ENCODE measurements around the gene PRKAR1B. TPM values are rescaled to one million over a fixed set of nuclear protein-coding genes. Genes with fewer than 3 reads are reported as not detected.
A peak's percentile ranks its signal among the peaks of the same experiment; 100 is the strongest.

Gene PRKAR1B
- total and polyA plus RNA-seq, 4 donors = 53.1 to 238 (median 162) TPM

- Histone ChIP-seq H3K4me1 (ENCODE audit: control insufficient read depth, insufficient read depth, low read length) (peaks cover 61% of the 10 kb centered on the region), H3K4me3 (ENCODE audit: low read depth, low read length) (no peak overlapping the region), H3K9me3 (ENCODE audit: control insufficient read depth, insufficient read depth, low read length) (no peaks in the 10 kb centered on the region), H3K36me3 (ENCODE audit: control insufficient read depth, insufficient read depth, low read length) (peaks cover 50% of the 10 kb centered on the region), H3K27me3 (ENCODE audit: control insufficient read depth, insufficient read depth, low read length) (no peaks in the 10 kb centered on the region), H3K27ac (ENCODE audit: low read depth, low read length) (no peak overlapping the region)
- no peak for DNase-seq (ENCODE audit: low read depth in 4 of 6, low spot score in 6 of 6)
- 88% methylated on average over 9 of the region's 12 CpGs for WGBS (ENCODE audit: insufficient coverage)
These were observed 123.7 kb downstream of the PRKAR1B start for GRCh38 chr7:603152-603951.

GRCh38 chr7:602341-603141, 124.5 kb downstream of the PRKAR1B start:
- WGBS (ENCODE audit: insufficient coverage) = 78% methylated on average over 36 of the region's 38 CpGs

GRCh38 chr7:601595-602340, 125.3 kb downstream of the PRKAR1B start:
- DNase-seq (ENCODE audit: low read depth in 4 of 6, low spot score in 6 of 6) = peak in 2 of 6 donors; percentile 16 to 41
- H3K27ac ChIP-seq (ENCODE audit: low read depth, low read length) = no peak overlapping the region

More at GRCh38 chr7:602341-603141, 124.5 kb downstream of the PRKAR1B start:
- peaks cover 61% of the 10 kb centered on the region for H3K4me1 ChIP-seq (ENCODE audit: control insufficient read depth, insufficient read depth, low read length)
- DNase-seq (ENCODE audit: low read depth in 4 of 6, low spot score in 6 of 6) = no peak
- no peaks in the 10 kb centered on the region for H3K27me3 ChIP-seq (ENCODE audit: control insufficient read depth, insufficient read depth, low read length)
- no peaks in the 10 kb centered on the region for H3K9me3 ChIP-seq (ENCODE audit: control insufficient read depth, insufficient read depth, low read length)
- peaks cover 56% of the 10 kb centered on the region for H3K36me3 ChIP-seq (ENCODE audit: control insufficient read depth, insufficient read depth, low read length)
- H3K4me3 ChIP-seq (ENCODE audit: low read depth, low read length) = no peak overlapping the region
- no peak overlapping the region for H3K27ac ChIP-seq (ENCODE audit: low read depth, low read length)

GRCh38 chr7:601036-601594, 126.0 kb downstream of the PRKAR1B start:
- Histone ChIP-seq H3K4me3 (ENCODE audit: low read depth, low read length) (no peak overlapping the region), H3K4me1 (ENCODE audit: control insufficient read depth, insufficient read depth, low read length) (peaks cover 72% of the 10 kb centered on the region), H3K27me3 (ENCODE audit: control insufficient read depth, insufficient read depth, low read length) (no peaks in the 10 kb centered on the region), H3K36me3 (ENCODE audit: control insufficient read depth, insufficient read depth, low read length) (peaks cover 64% of the 10 kb centered on the region), H3K9me3 (ENCODE audit: control insufficient read depth, insufficient read depth, low read length) (no peaks in the 10 kb centered on the region), H3K27ac (ENCODE audit: low read depth, low read length) (no peak overlapping the region)
- peak in 1 of 6 donors; percentile 29 for DNase-seq (ENCODE audit: low read depth in 4 of 6, low spot score in 6 of 6)
- 75% methylated on average over 19 of the region's 22 CpGs for WGBS (ENCODE audit: insufficient coverage)

More at GRCh38 chr7:601595-602340, 125.3 kb downstream of the PRKAR1B start:
- H3K4me1 ChIP-seq (ENCODE audit: control insufficient read depth, insufficient read depth, low read length) = peaks cover 66% of the 10 kb centered on the region
- 28% methylated on average over 15 of the region's 39 CpGs for WGBS (ENCODE audit: insufficient coverage)
- no peaks in the 10 kb centered on the region for H3K9me3 ChIP-seq (ENCODE audit: control insufficient read depth, insufficient read depth, low read length)
- H3K4me3 ChIP-seq (ENCODE audit: low read depth, low read length) = no peak overlapping the region
- no peaks in the 10 kb centered on the region for H3K27me3 ChIP-seq (ENCODE audit: control insufficient read depth, insufficient read depth, low read length)
- H3K36me3 ChIP-seq (ENCODE audit: control insufficient read depth, insufficient read depth, low read length) = peaks cover 58% of the 10 kb centered on the region

DNA sequence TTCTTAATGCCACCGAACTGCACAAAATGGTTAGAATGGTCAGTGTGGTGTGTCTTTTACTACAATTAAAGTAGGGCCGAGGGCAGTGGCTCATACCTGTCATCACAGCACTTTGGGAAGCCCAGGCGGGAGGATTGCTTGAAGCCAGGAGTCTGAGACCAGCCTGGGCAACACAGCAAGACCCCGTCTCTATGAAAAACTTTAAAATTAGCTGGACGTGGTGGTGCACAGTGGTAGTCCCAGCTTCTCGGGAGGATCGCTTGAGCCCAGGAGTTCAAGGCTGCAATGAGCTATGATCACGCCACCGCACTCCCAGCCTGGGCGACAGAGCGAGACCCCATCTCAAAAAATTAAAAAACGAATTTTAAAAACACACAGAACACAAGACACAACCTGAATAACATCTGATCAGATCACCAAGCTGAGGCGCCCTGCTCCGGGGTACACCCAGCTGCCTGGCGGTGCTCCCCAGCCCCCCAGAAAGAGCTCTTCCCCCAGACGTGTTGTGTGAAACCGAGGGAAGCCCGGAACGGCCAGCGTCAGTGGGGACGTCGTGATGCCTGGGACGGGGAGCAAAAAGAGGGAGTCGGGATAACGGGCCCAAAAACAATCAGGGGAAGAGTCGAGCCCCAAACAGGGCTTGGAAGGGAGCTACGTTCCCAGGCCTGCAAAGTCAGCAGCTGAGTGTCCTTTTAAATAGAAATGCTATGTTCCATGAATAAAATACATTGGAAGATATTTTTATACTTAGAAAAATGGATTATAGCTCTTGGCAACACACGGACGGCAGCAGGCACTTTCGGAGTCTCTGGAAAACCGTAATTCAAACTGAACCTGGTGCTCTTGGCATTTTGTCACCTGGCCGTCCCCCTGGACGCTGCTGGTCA, 126.7 kb downstream of the PRKAR1B start:
- Histone ChIP-seq H3K27me3 (ENCODE audit: control insufficient read depth, insufficient read depth, low read length) (no peaks in the 10 kb centered on the region), H3K4me3 (ENCODE audit: low read depth, low read length) (no peak overlapping the region), H3K4me1 (ENCODE audit: control insufficient read depth, insufficient read depth, low read length) (peaks cover 78% of the 10 kb centered on the region), H3K27ac (ENCODE audit: low read depth, low read length) (no peak overlapping the region), H3K9me3 (ENCODE audit: control insufficient read depth, insufficient read depth, low read length) (no peaks in the 10 kb centered on the region), H3K36me3 (ENCODE audit: control insufficient read depth, insufficient read depth, low read length) (peaks cover 65% of the 10 kb centered on the region)
- 89% methylated on average over 28 of the region's 33 CpGs for WGBS (ENCODE audit: insufficient coverage)
- DNase-seq (ENCODE audit: low read depth in 4 of 6, low spot score in 6 of 6) = peak in 1 of 6 donors; percentile 18

GRCh38 chr7:598899-599298, 128.2 kb downstream of the PRKAR1B start:
- Histone ChIP-seq H3K4me1 (ENCODE audit: control insufficient read depth, insufficient read depth, low read length) (peaks cover 74% of the 10 kb centered on the region), H3K27ac (ENCODE audit: low read depth, low read length) (no peak overlapping the region), H3K27me3 (ENCODE audit: control insufficient read depth, insufficient read depth, low read length) (no peaks in the 10 kb centered on the region), H3K36me3 (ENCODE audit: control insufficient read depth, insufficient read depth, low read length) (peaks cover 65% of the 10 kb centered on the region), H3K9me3 (ENCODE audit: control insufficient read depth, insufficient read depth, low read length) (no peaks in the 10 kb centered on the region), H3K4me3 (ENCODE audit: low read depth, low read length) (no peak overlapping the region)
- no peak for DNase-seq (ENCODE audit: low read depth in 4 of 6, low spot score in 6 of 6)
- WGBS (ENCODE audit: insufficient coverage) = 77% methylated on average over 15 of the region's 19 CpGs

GRCh38 chr7:597348-598178, 129.5 kb downstream of the PRKAR1B start:
- no peaks in the 10 kb centered on the region for H3K27me3 ChIP-seq (ENCODE audit: control insufficient read depth, insufficient read depth, low read length)
- peaks cover 68% of the 10 kb centered on the region for H3K4me1 ChIP-seq (ENCODE audit: control insufficient read depth, insufficient read depth, low read length)
- peak overlapping the region; percentile 43 for H3K27ac ChIP-seq (ENCODE audit: low read depth, low read length)
- no peak for DNase-seq (ENCODE audit: low read depth in 4 of 6, low spot score in 6 of 6)
- no peaks in the 10 kb centered on the region for H3K9me3 ChIP-seq (ENCODE audit: control insufficient read depth, insufficient read depth, low read length)
- H3K4me3 ChIP-seq (ENCODE audit: low read depth, low read length) = no peak overlapping the region
- peaks cover 70% of the 10 kb centered on the region for H3K36me3 ChIP-seq (ENCODE audit: control insufficient read depth, insufficient read depth, low read length)
- WGBS (ENCODE audit: insufficient coverage) = 84% methylated on average over 27 of the region's 35 CpGs

GRCh38 chr7:596819-597182, 130.3 kb downstream of the PRKAR1B start:
- WGBS (ENCODE audit: insufficient coverage) = 63% methylated on average over 12 of the region's 17 CpGs
- Histone ChIP-seq H3K9me3 (ENCODE audit: control insufficient read depth, insufficient read depth, low read length) (no peaks in the 10 kb centered on the region), H3K4me1 (ENCODE audit: control insufficient read depth, insufficient read depth, low read length) (peaks cover 68% of the 10 kb centered on the region), H3K27ac (ENCODE audit: low read depth, low read length) (peak overlapping the region; percentile 57), H3K4me3 (ENCODE audit: low read depth, low read length) (no peak overlapping the region), H3K36me3 (ENCODE audit: control insufficient read depth, insufficient read depth, low read length) (peaks cover 71% of the 10 kb centered on the region), H3K27me3 (ENCODE audit: control insufficient read depth, insufficient read depth, low read length) (no peaks in the 10 kb centered on the region)
- peak in 2 of 6 donors; percentile 44 to 79 for DNase-seq (ENCODE audit: low read depth in 4 of 6, low spot score in 6 of 6)

Measured in spinal cord (tissue), 10 donors.